HEK293 (cell line): Measurements from ENCODE around the gene ADSL.

Experiments used
- CTCF ChIA-PET: fragments of 350-600 bp; formaldehyde crosslinking; extraction: SDS; loops from one replicate; lab custom pipeline; 2021; ENCODE audit warnings: antibody characterized with exemption; lab: Yijun Ruan, JAX
- POLR2A ChIA-PET: fragments of 300-600 bp; formaldehyde crosslinking; extraction: SDS; loops from one replicate; lab custom pipeline; 2020; ENCODE audit warnings: antibody characterized with exemption, inconsistent platforms; lab: Yijun Ruan, JAX
- H3K27ac ChIP-seq: fragments of 200-500 bp; sonication (Bioruptor generic); 2 replicates; pipeline ENCODE4 v1.5.1; 2014; ENCODE audit warnings: low read depth, low read length, control low read depth, inconsistent platforms; ENCODE audit errors: extremely low read depth
- H3K36me3 ChIP-seq, 2 experiments: fragments of 200-500 bp in 1 of 2; sonication (Bioruptor generic) in 1 of 2; 1 replicate in 1 of 2; 2 replicates in 1 of 2; pipeline ENCODE4 v1.5.1; 2014 to 2017; ENCODE audit warnings: inconsistent platforms in 2 of 2, low read length in 2 of 2; ENCODE audit not compliant: control insufficient read depth in 2 of 2, insufficient read depth in 1 of 2
- H3K4me1 ChIP-seq: fragments of 200-500 bp; sonication (Bioruptor generic); 2 replicates; pipeline ENCODE4 v1.5.1; 2014; ENCODE audit warnings: mild to moderate bottlenecking, low read length, inconsistent platforms; ENCODE audit not compliant: control insufficient read depth, insufficient read depth
- H3K4me3 ChIP-seq: 2 replicates; pipeline ENCODE4 v1.5.1; 2011; ENCODE audit warnings: low read depth, mild to moderate bottlenecking, control low read depth, low read length, moderate library complexity
- H3K9me3 ChIP-seq: fragments of 200-500 bp; sonication (Bioruptor generic); 2 replicates; pipeline ENCODE4 v1.5.1; 2014; ENCODE audit warnings: low read depth, low read length, inconsistent platforms; ENCODE audit not compliant: control insufficient read depth, insufficient read depth
- AEBP2 ChIP-seq: fragments of 450-650 bp; formaldehyde crosslinking; IDR thresholded peaks from 2 replicates; pipeline ENCODE4 v1.5.1; 2016; ENCODE audit warnings: missing biosample characterization, missing genetic modification characterization, borderline replicate concordance
- EGR2 ChIP-seq: fragments of 450-650 bp; formaldehyde crosslinking; IDR thresholded peaks from 2 replicates; pipeline ENCODE4 v1.5.1; 2016; ENCODE audit warnings: low read depth, missing biosample characterization, missing genetic modification characterization
- MEIS1 ChIP-seq: sonication (generic); formaldehyde crosslinking; IDR thresholded peaks from 2 replicates; pipeline ENCODE4 v1.8.1; 2022; ENCODE audit warnings: missing genetic modification reagents, mild to moderate bottlenecking, borderline replicate concordance
- ZBTB10 ChIP-seq: fragments of 450-650 bp; formaldehyde crosslinking; IDR thresholded peaks from 2 replicates; pipeline ENCODE4 v1.5.1; 2016; ENCODE audit warnings: missing biosample characterization, missing genetic modification characterization
- ZFHX2 ChIP-seq: fragments of 450-650 bp; formaldehyde crosslinking; conservative IDR thresholded peaks from 2 replicates; pipeline ENCODE4 v1.5.1; 2016; ENCODE audit warnings: missing biosample characterization, missing genetic modification characterization
- ZFP37 ChIP-seq: fragments of 450-650 bp; formaldehyde crosslinking; IDR thresholded peaks from 2 replicates; pipeline ENCODE4 v1.5.1; 2016; ENCODE audit warnings: missing biosample characterization, missing genetic modification characterization
- ZFP41 ChIP-seq: fragments of 450-650 bp; formaldehyde crosslinking; IDR thresholded peaks from 2 replicates; pipeline ENCODE4 v1.5.1; 2016; ENCODE audit warnings: missing biosample characterization, missing genetic modification characterization, borderline replicate concordance
- ZNF174 ChIP-seq: fragments of 450-650 bp; formaldehyde crosslinking; IDR thresholded peaks from 2 replicates; pipeline ENCODE4 v1.5.0; 2017; ENCODE audit warnings: missing biosample characterization, mild to moderate bottlenecking, missing genetic modification characterization
- ZNF423 ChIP-seq: fragments of 450-650 bp; formaldehyde crosslinking; IDR thresholded peaks from 2 replicates; pipeline ENCODE4 v1.5.1; 2016; ENCODE audit warnings: missing biosample characterization, missing genetic modification characterization
- ZNF426 ChIP-seq: fragments of 450-650 bp; formaldehyde crosslinking; IDR thresholded peaks from 2 replicates; pipeline ENCODE4 v1.5.1; 2017; ENCODE audit warnings: missing biosample characterization, missing genetic modification characterization, mild to moderate bottlenecking, inconsistent platforms, moderate library complexity
- ZNF518A ChIP-seq: fragments of 450-650 bp; formaldehyde crosslinking; conservative IDR thresholded peaks from 2 replicates; pipeline ENCODE4 v1.5.1; 2016; ENCODE audit warnings: low read depth, missing biosample characterization, missing genetic modification characterization
- ZSCAN23 ChIP-seq: fragments of 450-650 bp; formaldehyde crosslinking; IDR thresholded peaks from 2 replicates; pipeline ENCODE4 v1.5.1; 2016; ENCODE audit warnings: missing biosample characterization, missing genetic modification characterization

Gene ADSL

GRCh38 chr22:40423882-40424640 lies 77.8 kb downstream of the ADSL start:
- H3K27ac ChIP-seq, result no peak overlapping the region
- ChIA-PET CTCF (interaction anchor here (0.5 to 1.3 kb wide), 4 partner anchors 13 to 452 kb away, joined by 3 to 5 read pairs (median 4); no protein-coding TSS in a partner anchor), POLR2A (no interaction called here)
- H3K36me3 ChIP-seq, result peaks cover 9 to 100% of the 10 kb centered on the region in 2 experiments
- TF ChIP-seq ZBTB10 (tag by site-specific recombination) (no peak), ZFP37 (tag by site-specific recombination) (no peak), MEIS1 (CRISPR knock-in tag) (no peak), ZFP41 (no peak)
- TF ChIP-seq, all 188 proteins: peak for 0
- Histone ChIP-seq H3K4me1 (no peaks in the 10 kb centered on the region), H3K9me3 (no peaks in the 10 kb centered on the region), H3K4me3 (no peak overlapping the region)

GRCh38 chr22:40425082-40425481 lies 78.8 kb downstream of the ADSL start:
- peaks cover 7 to 100% of the 10 kb centered on the region in 2 experiments for H3K36me3 ChIP-seq
- H3K4me3 ChIP-seq, result no peak overlapping the region
- no peaks in the 10 kb centered on the region for H3K4me1 ChIP-seq
- H3K9me3 ChIP-seq, result no peaks in the 10 kb centered on the region
- POLR2A ChIA-PET, result interaction anchor here (1.2 kb wide), 1 partner anchor 226 kb away, joined by 3 read pairs; no protein-coding TSS in a partner anchor
- TF ChIP-seq ZNF426 (tag by site-specific recombination), result no peak
- peak; percentile 63 for TF ChIP-seq ZFHX2 (tag by site-specific recombination)
- TF ChIP-seq EGR2 (tag by site-specific recombination), result peak; percentile 93
- no peak for TF ChIP-seq ZSCAN23 (tag by site-specific recombination)
- TF ChIP-seq, all 188 proteins: peak for 2
- CTCF ChIA-PET, result interaction anchor here (0.6 to 1.3 kb wide), 3 partner anchors 12 to 195 kb away, joined by 3 to 5 read pairs (median 5); no protein-coding TSS in a partner anchor
- no peak overlapping the region for H3K27ac ChIP-seq

GRCh38 chr22:40426594-40427333 lies 80.5 kb downstream of the ADSL start:
- H3K4me3 ChIP-seq, result no peak overlapping the region
- H3K4me1 ChIP-seq, result no peaks in the 10 kb centered on the region
- CTCF ChIA-PET, result interaction anchor here (0.6 to 2.8 kb wide), 3 partner anchors 10 to 1112 kb away, joined by 3 to 24 read pairs (median 3); no protein-coding TSS in a partner anchor
- TF ChIP-seq ZNF423 (tag by site-specific recombination) (no peak), AEBP2 (tag by site-specific recombination) (no peak), ZNF174 (tag by site-specific recombination) (no peak), ZNF518A (no peak)
- POLR2A ChIA-PET, result no interaction called here
- no peak overlapping the region for H3K27ac ChIP-seq
- no peaks in the 10 kb centered on the region for H3K9me3 ChIP-seq
- peaks cover 17 to 92% of the 10 kb centered on the region in 2 experiments; a peak in 2 of 3 replicates for H3K36me3 ChIP-seq
